Measurements from ENCODE around the gene TULP4.

DNA sequence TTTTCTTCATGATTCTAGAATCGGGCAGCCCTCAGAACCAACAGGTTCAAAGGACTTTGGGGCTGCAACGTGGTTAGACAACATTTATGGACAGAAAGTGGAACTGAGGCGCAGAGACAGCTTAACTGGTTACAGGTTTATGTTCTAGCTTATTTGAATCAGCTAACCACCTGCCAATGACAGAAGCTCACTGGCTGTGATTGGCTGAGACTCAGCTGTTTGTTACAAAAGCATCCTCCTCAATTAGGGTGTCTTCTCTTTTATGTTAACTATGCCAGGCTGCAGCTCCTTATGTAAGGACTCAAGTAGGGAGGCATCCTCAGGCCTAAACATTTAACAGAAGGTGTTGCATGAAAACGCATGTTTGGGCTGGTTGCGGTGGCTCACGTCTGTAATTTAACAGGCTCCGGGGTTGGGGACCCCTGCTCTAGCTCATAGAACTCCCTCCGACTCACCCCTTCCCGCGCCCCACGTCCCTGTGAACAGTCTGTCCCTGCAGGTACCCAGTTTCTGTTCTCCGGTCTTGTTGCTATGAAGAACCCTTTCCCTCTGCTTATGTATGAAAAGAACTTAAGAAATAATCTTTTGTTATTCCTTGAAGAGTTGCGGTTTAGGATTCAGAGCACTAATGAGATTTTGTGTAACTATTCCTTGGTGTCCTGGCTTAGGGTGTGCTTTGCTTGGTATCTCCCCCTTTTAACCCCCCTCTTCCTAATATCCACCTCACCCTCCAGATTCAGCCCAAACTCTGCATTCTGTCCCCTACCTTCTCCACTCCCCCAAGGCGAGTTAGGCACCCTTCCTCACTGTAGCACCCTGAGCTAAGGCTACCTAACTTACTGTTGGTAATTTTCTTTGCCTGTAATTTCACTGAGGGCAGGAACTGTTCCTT lies 246.4 kb downstream of the TULP4 start:
- TF ChIP-seq EZH2 (IDR thresholded peaks at IDR 0.05; ENCODE audit: low read length, missing control alignments) = no peak
- TF ChIP-seq, protein P1, sequence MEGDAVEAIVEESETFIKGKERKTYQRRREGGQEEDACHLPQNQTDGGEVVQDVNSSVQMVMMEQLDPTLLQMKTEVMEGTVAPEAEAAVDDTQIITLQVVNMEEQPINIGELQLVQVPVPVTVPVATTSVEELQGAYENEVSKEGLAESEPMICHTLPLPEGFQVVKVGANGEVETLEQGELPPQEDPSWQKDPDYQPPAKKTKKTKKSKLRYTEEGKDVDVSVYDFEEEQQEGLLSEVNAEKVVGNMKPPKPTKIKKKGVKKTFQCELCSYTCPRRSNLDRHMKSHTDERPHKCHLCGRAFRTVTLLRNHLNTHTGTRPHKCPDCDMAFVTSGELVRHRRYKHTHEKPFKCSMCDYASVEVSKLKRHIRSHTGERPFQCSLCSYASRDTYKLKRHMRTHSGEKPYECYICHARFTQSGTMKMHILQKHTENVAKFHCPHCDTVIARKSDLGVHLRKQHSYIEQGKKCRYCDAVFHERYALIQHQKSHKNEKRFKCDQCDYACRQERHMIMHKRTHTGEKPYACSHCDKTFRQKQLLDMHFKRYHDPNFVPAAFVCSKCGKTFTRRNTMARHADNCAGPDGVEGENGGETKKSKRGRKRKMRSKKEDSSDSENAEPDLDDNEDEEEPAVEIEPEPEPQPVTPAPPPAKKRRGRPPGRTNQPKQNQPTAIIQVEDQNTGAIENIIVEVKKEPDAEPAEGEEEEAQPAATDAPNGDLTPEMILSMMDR (conservative IDR thresholded peaks at IDR 0.05 in 1 of 2, IDR thresholded peaks at IDR 0.05 in 1 of 2; ENCODE audit: low read depth in 1 of 2, low read length in 2 of 2) = no peak

Data from fibroblast of lung (primary cell).